IMR-90 (cell line): ENCODE results near the gene RALGPS2.

ENCODE experiments used
- CEBPB ChIP-seq: IDR thresholded peaks from 2 replicates; pipeline ENCODE4 v1.6.1; 2012; ENCODE audit warnings: low read depth, low read length, improper control_type of control experiment
- CHD1 ChIP-seq: IDR thresholded peaks from 2 replicates; pipeline ENCODE4 v1.6.1; 2012; ENCODE audit warnings: low read depth, low read length, improper control_type of control experiment
- FOS ChIP-seq: fragments of 150-350 bp; IDR thresholded peaks from 2 replicates; pipeline ENCODE4 v1.6.1; 2016; ENCODE audit warnings: low read depth, low read length
- MAFK ChIP-seq: IDR thresholded peaks from 2 replicates; pipeline ENCODE4 v1.6.1; 2012; ENCODE audit warnings: low read depth, low read length, improper control_type of control experiment
- MAZ ChIP-seq: IDR thresholded peaks from 2 replicates; pipeline ENCODE4 v1.6.1; 2012; ENCODE audit warnings: low read depth, mild to moderate bottlenecking, low read length, improper control_type of control experiment, moderate library complexity, borderline replicate concordance
- MXI1 ChIP-seq: IDR thresholded peaks from 2 replicates; pipeline ENCODE4 v1.6.1; 2012; ENCODE audit warnings: low read depth, mild to moderate bottlenecking, low read length, moderate library complexity, borderline replicate concordance
- NFE2L2 ChIP-seq: fragments of 150-350 bp; IDR thresholded peaks from 2 replicates; pipeline ENCODE4 v1.6.1; 2016; ENCODE audit warnings: low read depth, mild to moderate bottlenecking, low read length
- POLR2A ChIP-seq: IDR thresholded peaks from 2 replicates; pipeline ENCODE4 v1.6.1; 2012; ENCODE audit warnings: mild to moderate bottlenecking, low read depth, low read length
- RAD21 ChIP-seq: IDR thresholded peaks from 2 replicates; pipeline ENCODE4 v1.6.1; 2012; ENCODE audit warnings: low read length, improper control_type of control experiment
- RCOR1 ChIP-seq: IDR thresholded peaks from 2 replicates; pipeline ENCODE4 v1.6.1; 2012; ENCODE audit warnings: mild to moderate bottlenecking, low read length, improper control_type of control experiment; ENCODE audit not compliant: insufficient replicate concordance
- SMC3 ChIP-seq: fragments of 150-350 bp; IDR thresholded peaks from 2 replicates; pipeline ENCODE4 v1.6.1; 2016; ENCODE audit warnings: low read depth, mild to moderate bottlenecking, antibody characterized with exemption, low read length, moderate library complexity
- USF2 ChIP-seq: fragments of 150-350 bp; IDR thresholded peaks from 2 replicates; pipeline ENCODE4 v1.6.1; 2017; ENCODE audit warnings: mild to moderate bottlenecking, antibody characterized with exemption, low read length, low read depth
- TF ChIP-seq, protein P1 (sequence below): conservative IDR thresholded peaks from 2 replicates; pipeline ENCODE4 v1.5.1; 2012; ENCODE audit warnings: mild to moderate bottlenecking, low read depth, low read length, improper control_type of control experiment

GRCh38 chr1:178682886-178683285 is 42.2 kb upstream of the RALGPS2 start:
- no peak for TF ChIP-seq POLR2A
- TF ChIP-seq, protein P1, sequence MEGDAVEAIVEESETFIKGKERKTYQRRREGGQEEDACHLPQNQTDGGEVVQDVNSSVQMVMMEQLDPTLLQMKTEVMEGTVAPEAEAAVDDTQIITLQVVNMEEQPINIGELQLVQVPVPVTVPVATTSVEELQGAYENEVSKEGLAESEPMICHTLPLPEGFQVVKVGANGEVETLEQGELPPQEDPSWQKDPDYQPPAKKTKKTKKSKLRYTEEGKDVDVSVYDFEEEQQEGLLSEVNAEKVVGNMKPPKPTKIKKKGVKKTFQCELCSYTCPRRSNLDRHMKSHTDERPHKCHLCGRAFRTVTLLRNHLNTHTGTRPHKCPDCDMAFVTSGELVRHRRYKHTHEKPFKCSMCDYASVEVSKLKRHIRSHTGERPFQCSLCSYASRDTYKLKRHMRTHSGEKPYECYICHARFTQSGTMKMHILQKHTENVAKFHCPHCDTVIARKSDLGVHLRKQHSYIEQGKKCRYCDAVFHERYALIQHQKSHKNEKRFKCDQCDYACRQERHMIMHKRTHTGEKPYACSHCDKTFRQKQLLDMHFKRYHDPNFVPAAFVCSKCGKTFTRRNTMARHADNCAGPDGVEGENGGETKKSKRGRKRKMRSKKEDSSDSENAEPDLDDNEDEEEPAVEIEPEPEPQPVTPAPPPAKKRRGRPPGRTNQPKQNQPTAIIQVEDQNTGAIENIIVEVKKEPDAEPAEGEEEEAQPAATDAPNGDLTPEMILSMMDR = no peak
- no peak for TF ChIP-seq MAZ
- TF ChIP-seq RCOR1 = no peak
- TF ChIP-seq USF2 = no peak
- TF ChIP-seq RAD21 = no peak
- TF ChIP-seq CEBPB = no peak
- no peak for TF ChIP-seq FOS
- no peak for TF ChIP-seq MXI1
- TF ChIP-seq CHD1 = no peak
- TF ChIP-seq MAFK = no peak
- no peak for TF ChIP-seq SMC3
- TF ChIP-seq NFE2L2 = no peak
